ENCODE results near the gene C4orf50.

The C4orf50 gene

GRCh38 chr4:6018331-6018730 is at the start of gene C4orf50:
C4orf50 (minus strand) TSS chr4:6018431.
- DNase-seq = no peak

- DNase-seq = no peak
These were observed 47.8 kb upstream of the C4orf50 start for GRCh38 chr4:6065934-6066590.

- DNase-seq = no peak
These were observed 46.9 kb upstream of the C4orf50 start for GRCh38 chr4:6065166-6065565.

- no peak for DNase-seq
These were observed 46.2 kb upstream of the C4orf50 start for GRCh38 chr4:6064383-6064782.

- DNase-seq = no peak
These were observed 45.5 kb upstream of the C4orf50 start for GRCh38 chr4:6063684-6064083.

GRCh38 chr4:6062133-6062532 is 43.9 kb upstream of the C4orf50 start:
- DNase-seq = no peak

- DNase-seq = no peak
These were observed 41.2 kb upstream of the C4orf50 start for GRCh38 chr4:6059375-6059805.

- DNase-seq = no peak
These were observed 40.5 kb upstream of the C4orf50 start for GRCh38 chr4:6058531-6059374.

- DNase-seq = no peak
These were observed 38.9 kb upstream of the C4orf50 start for GRCh38 chr4:6056976-6057766.

GRCh38 chr4:6055436-6055835 is 37.2 kb upstream of the C4orf50 start:
- DNase-seq = no peak

- DNase-seq = no peak
These were observed 36.8 kb upstream of the C4orf50 start for GRCh38 chr4:6055030-6055429.

GRCh38 chr4:6054162-6054922 is 36.1 kb upstream of the C4orf50 start:
- no peak for DNase-seq

GRCh38 chr4:6052679-6053078 is 34.4 kb upstream of the C4orf50 start:
- no peak for DNase-seq

GRCh38 chr4:6050551-6050950 is 32.3 kb upstream of the C4orf50 start:
- DNase-seq = no peak

- DNase-seq = no peak
These were observed 31.8 kb upstream of the C4orf50 start for GRCh38 chr4:6049985-6050384.

- DNase-seq = no peak
These were observed 31.0 kb upstream of the C4orf50 start for GRCh38 chr4:6049278-6049677.

- DNase-seq = no peak
These were observed 30.3 kb upstream of the C4orf50 start for GRCh38 chr4:6048537-6048936.

- no peak for DNase-seq
These were observed 29.0 kb upstream of the C4orf50 start for GRCh38 chr4:6047130-6047673.

GRCh38 chr4:6046526-6047129 is 28.4 kb upstream of the C4orf50 start:
- no peak for DNase-seq

- DNase-seq = no peak
These were observed 26.6 kb upstream of the C4orf50 start for GRCh38 chr4:6044805-6045204.

- DNase-seq = no peak
These were observed 26.0 kb upstream of the C4orf50 start for GRCh38 chr4:6044276-6044675.

GRCh38 chr4:6043843-6044242 is 25.6 kb upstream of the C4orf50 start:
- DNase-seq = no peak

Measured in OCI-M1 (cell line).